ENCODE results near the gene B4GALT1.

DNA sequence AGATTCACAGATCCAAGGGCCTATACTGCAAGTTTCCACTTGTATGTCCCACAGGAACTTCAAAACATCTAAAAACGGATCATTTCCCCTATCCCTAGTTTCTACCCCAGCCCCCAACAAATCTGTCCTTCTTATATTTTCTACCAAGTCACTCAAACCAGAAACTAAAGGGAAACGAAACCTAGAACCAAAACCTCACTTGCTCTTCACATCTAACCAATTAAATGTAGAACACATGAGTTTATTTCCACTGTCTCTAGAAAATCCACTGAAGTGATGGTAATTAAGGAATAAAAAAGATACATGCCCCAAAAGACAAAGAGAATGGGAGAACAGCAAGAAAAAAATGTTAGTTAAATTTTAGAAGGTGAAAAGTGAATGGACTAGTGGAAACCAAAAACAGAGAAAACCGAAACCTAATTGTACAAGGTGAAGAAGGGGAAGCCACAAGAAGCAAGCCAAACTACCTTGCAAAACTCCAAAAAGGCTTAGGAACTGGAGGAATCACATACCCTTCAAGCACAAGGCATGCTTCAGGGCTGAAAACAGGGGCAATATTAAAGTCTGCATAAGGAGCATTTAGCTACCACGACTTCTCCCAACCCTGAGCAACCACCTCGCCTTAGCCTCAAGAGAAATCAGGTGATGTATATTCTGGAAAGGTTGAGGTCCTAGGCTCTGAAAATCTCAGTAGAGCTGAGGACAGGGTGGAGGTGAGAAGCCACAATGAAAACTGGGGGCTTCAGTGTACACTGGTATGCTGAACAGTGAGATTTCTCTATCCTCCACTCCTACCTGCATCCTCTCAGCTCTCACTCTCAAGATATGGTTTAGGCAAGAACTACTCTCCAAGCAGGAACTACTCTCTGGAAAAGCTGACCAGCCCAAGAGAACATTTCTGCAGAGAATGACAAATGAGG lies 101.7 kb downstream of the B4GALT1 start:
- TF ChIP-seq EZH2phosphoT487 (IDR thresholded peaks at IDR 0.05; ENCODE audit: insufficient read depth, low read depth) = no peak
- TF ChIP-seq EZH2 (IDR thresholded peaks at IDR 0.05; ENCODE audit: insufficient read depth, poor library complexity, severe bottlenecking) = no peak
